ENCODE measurements around the gene SLC38A4. TPM values are rescaled to one million over a fixed set of nuclear protein-coding genes. Genes with fewer than 3 reads are reported as not detected.

The SLC38A4 gene
- total and polyA plus RNA-seq, 10 donors: 0.07 to 0.91 (median 0.37) TPM; not detected in 2

DNA sequence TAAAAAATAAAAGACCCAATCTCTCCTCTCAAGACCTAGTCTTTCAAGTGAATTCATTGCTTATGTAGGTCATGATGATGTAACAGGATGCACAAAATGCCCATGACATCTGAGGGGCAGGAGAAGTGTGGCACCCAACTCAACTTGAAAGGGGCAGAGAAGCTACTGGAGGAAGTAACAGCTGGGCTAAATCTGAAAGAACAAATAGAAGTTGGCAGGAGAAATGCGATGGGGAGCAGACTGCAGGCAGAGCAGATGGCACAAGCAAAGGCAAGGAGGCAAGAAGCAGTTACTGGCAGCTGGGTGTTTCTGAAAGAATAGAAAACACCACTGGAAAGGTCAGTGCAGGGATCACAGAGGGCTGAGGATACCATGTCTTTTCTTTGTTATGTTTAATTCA, 14.6 kb downstream of the SLC38A4 start:
- intact Hi-C loops (cut with DNase I; ENCODE audit: low total_unique reads): no loop called here
- Histone ChIP-seq H3K4me3 (no peak overlapping the region), H3K27ac (no peak overlapping the region), H3K27me3 (replicated peaks in 1 of 7) (no peaks in the 10 kb centered on the region), H3K4me1 (no peaks in the 10 kb centered on the region), H3K36me3 (no peaks in the 10 kb centered on the region), H3K9me3 (no peaks in the 10 kb centered on the region)
- 55 to 84% (median 64%) methylated on average over 1 of the region's 1 CpG for WGBS, 5 donors
- TF ChIP-seq POLR2A (IDR thresholded peaks at IDR 0.05): no peak
- TF ChIP-seq POLR2AphosphoS5 (IDR thresholded peaks at IDR 0.05): no peak
- no peak for DNase-seq

DNA sequence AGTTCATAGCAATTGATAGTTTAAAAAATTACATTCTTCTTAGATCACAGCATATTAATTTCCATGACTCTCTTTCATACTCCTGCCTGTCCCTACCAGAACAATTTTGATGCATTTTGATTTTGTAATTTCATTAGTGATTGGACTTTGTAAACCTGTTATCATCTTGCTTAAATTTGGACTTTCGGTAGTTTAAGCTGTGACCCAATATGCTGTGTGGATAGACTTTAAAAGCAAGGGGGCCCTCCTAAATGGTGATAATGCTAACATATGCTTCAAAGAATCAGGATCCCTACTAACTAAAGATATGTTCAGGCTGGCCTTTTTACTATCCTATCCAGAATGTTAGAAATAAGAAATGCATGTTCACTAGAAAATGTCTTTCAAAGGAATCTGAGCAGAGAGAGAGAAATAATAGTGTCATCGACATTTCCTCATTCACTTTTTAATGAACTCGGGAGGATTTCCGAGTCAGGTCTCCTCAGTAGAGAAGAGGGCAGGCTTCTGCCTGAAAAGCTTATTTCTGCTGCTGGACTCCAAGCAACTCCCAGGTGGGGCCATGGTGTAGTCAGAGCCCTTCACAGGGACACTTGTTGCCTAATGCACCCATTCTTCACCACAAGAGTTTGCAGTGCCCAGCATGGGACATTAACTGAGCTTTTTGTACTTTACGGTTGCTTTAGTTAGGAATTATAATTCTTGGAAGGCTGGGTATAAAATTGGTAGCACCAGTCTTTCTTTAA, 16.7 kb downstream of the SLC38A4 start:
- WGBS, 5 donors: 72 to 93% (median 83%) methylated on average over 5 of the region's 5 CpGs
- no peaks in the 10 kb centered on the region for H3K27me3 ChIP-seq (replicated peaks in 1 of 7)
- H3K4me1 ChIP-seq: no peaks in the 10 kb centered on the region
- no peak overlapping the region for H3K4me3 ChIP-seq
- H3K27ac ChIP-seq: no peak overlapping the region
- intact Hi-C loops (cut with DNase I; ENCODE audit: low total_unique reads): no loop called here
- no peaks in the 10 kb centered on the region for H3K36me3 ChIP-seq
- DNase-seq: no peak
- no peak for TF ChIP-seq POLR2A (IDR thresholded peaks at IDR 0.05)
- no peak for TF ChIP-seq POLR2AphosphoS5 (IDR thresholded peaks at IDR 0.05)
- no peak for TF ChIP-seq CTCF (IDR thresholded peaks at IDR 0.05 in 8 of 11, conservative IDR thresholded peaks at IDR 0.05 in 3 of 11)
- H3K9me3 ChIP-seq: no peaks in the 10 kb centered on the region

DNA sequence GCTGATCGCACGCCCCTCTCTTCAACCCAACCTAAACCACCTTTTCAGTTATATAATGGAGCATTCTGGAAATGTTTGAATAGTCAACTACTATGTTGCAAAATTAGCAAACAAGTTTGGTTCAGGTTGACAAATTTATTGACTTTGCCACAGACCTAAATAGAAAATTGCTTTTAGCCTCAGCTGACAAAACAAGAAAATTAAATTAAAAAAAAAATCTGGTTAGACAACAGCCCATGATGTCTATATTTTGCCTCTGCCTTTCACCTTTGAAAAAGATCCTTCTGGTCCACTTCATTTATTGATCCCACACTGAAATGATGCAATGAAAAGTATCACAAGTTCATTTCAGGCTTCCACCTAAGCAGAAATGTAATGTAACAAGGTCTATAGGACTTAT, 17.5 kb downstream of the SLC38A4 start:
- no peak overlapping the region for H3K27ac ChIP-seq
- no peaks in the 10 kb centered on the region for H3K4me1 ChIP-seq
- no peaks in the 10 kb centered on the region for H3K36me3 ChIP-seq
- TF ChIP-seq CTCF (IDR thresholded peaks at IDR 0.05 in 8 of 11, conservative IDR thresholded peaks at IDR 0.05 in 3 of 11): no peak
- no peak for TF ChIP-seq POLR2A (IDR thresholded peaks at IDR 0.05)
- TF ChIP-seq POLR2AphosphoS5 (IDR thresholded peaks at IDR 0.05): no peak
- no peak for DNase-seq
- 88 to 100% (median 94%) methylated on average over 2 of the region's 2 CpGs for WGBS, 5 donors
- H3K27me3 ChIP-seq (replicated peaks in 1 of 7): no peaks in the 10 kb centered on the region
- H3K9me3 ChIP-seq: no peaks in the 10 kb centered on the region
- intact Hi-C loops (cut with DNase I; ENCODE audit: low total_unique reads): no loop called here
- no peak overlapping the region for H3K4me3 ChIP-seq

DNA sequence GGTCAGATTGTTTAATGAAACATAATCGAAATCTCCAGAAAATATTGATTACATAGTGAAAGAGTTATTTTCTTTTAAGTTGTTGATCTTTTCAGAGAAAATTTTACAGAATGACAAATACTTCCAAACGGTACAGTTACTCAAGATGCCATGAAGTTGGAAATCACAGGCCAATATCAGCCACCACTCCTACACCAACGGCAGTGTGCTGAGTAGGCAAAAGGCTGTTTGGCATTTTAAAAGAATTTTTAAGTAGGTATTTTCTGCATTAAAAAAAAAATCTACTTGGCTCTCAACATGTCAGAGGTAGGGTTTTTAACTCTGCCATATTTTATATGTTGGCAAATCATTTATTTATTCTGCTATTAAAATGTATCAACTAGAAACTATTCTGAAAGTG, 21.7 kb downstream of the SLC38A4 start:
- H3K27ac ChIP-seq: no peak overlapping the region
- intact Hi-C loops (cut with DNase I; ENCODE audit: low total_unique reads): no loop called here
- 86 to 91% (median 89%) methylated on average over 3 of the region's 3 CpGs for WGBS, 5 donors
- no peaks in the 10 kb centered on the region for H3K36me3 ChIP-seq
- no peaks in the 10 kb centered on the region for H3K27me3 ChIP-seq (replicated peaks in 1 of 7)
- H3K4me3 ChIP-seq: no peak overlapping the region
- TF ChIP-seq CTCF (IDR thresholded peaks at IDR 0.05 in 8 of 11, conservative IDR thresholded peaks at IDR 0.05 in 3 of 11): no peak
- no peak for TF ChIP-seq POLR2A (IDR thresholded peaks at IDR 0.05)
- no peak for TF ChIP-seq POLR2AphosphoS5 (IDR thresholded peaks at IDR 0.05)
- no peak for DNase-seq
- H3K4me1 ChIP-seq: no peaks in the 10 kb centered on the region
- no peaks in the 10 kb centered on the region for H3K9me3 ChIP-seq
